Frontal cortex (tissue), 4 donors: ENCODE data around the gene TPRKB. TPM values are rescaled to one million over a fixed set of nuclear protein-coding genes. Genes with fewer than 3 reads are reported as not detected.
"Not testable (repeated sequence)": the region's sequence is repeated elsewhere in the genome, so short reads cannot be mapped to it uniquely, and the experiment has no call there.

Experiments
- DNase-seq, 2 donors: peaks; one replicate each; pipeline ENCODE4 v3.0.0; 2012; ENCODE audit warnings: low spot score in 2 of 2
- FAIRE-seq: peaks from 2 replicates; lab custom pipeline; 2012; peaks lifted over from hg19 to GRCh38; lab: Jason Lieb, UNC
- total RNA-seq: library from RNA; depleted of rRNA; stranded (reverse); fragments of >200 nt; gene quantifications from one replicate; pipeline ENCODE4 v1.2.3, GENCODE V29; 2014
- donor health status: control.
- donor health status: control.
- donor health status: control.

The TPRKB gene
- total RNA-seq = 43.2 TPM

- FAIRE-seq (no peak), DNase-seq (peak; percentile 75 to 92)
Observed at GRCh38 chr2:73736855-73737779, at the start of gene TPRKB. Gene TPRKB, minus strand, starts transcription at chr2:73737345. Its CDS starts 2,776 bp downstream, at chr2:73734569.

- FAIRE-seq, DNase-seq: not testable (repeated sequence)
Observed at GRCh38 chr2:73783883-73784282, 46.7 kb upstream of the TPRKB start, which contains the start of gene C2orf78. Gene C2orf78, plus strand, starts transcription at chr2:73784183. Its CDS starts 127 bp downstream, at chr2:73784310.

GRCh38 chr2:73783402-73783801 is 46.3 kb upstream of the TPRKB start:
- FAIRE-seq, DNase-seq: not testable (repeated sequence)

GRCh38 chr2:73780237-73780582 is 43.1 kb upstream of the TPRKB start:
- no peak for DNase-seq
- no peak for FAIRE-seq

- DNase-seq (peak; percentile 77 to 90), FAIRE-seq (no peak)
Observed at GRCh38 chr2:73779467-73780236, 42.5 kb upstream of the TPRKB start, which contains the start of gene DUSP11. Gene DUSP11, minus strand, starts transcription at chr2:73780103. Its CDS starts 129 bp downstream, at chr2:73779974.

- FAIRE-seq, DNase-seq: not testable (repeated sequence)
Observed at GRCh38 chr2:73778867-73779466, 41.8 kb upstream of the TPRKB start.

GRCh38 chr2:73776869-73777519 is 39.8 kb upstream of the TPRKB start:
- FAIRE-seq = no peak
- DNase-seq = no peak

GRCh38 chr2:73776381-73776780 is 39.2 kb upstream of the TPRKB start:
- no peak for DNase-seq
- FAIRE-seq = no peak

GRCh38 chr2:73772819-73773218 is 35.7 kb upstream of the TPRKB start:
- DNase-seq = no peak
- no peak for FAIRE-seq

GRCh38 chr2:73770725-73771124 is 33.6 kb upstream of the TPRKB start:
- DNase-seq (no peak), FAIRE-seq (no peak)

GRCh38 chr2:73766994-73767393 is 29.8 kb upstream of the TPRKB start:
- DNase-seq = no peak
- no peak for FAIRE-seq

- no peak for FAIRE-seq
- no peak for DNase-seq
Observed at GRCh38 chr2:73766349-73766748, 29.2 kb upstream of the TPRKB start.

- no peak for FAIRE-seq
- no peak for DNase-seq
Observed at GRCh38 chr2:73764945-73765344, 27.8 kb upstream of the TPRKB start.

- DNase-seq (no peak), FAIRE-seq (no peak)
Observed at GRCh38 chr2:73762571-73762970, 25.4 kb upstream of the TPRKB start.

- no peak for DNase-seq
- FAIRE-seq = no peak
Observed at GRCh38 chr2:73759904-73760303, 22.8 kb upstream of the TPRKB start.

- FAIRE-seq (no peak), DNase-seq (no peak)
Observed at GRCh38 chr2:73759285-73759764, 22.2 kb upstream of the TPRKB start.

- not testable (repeated sequence) for FAIRE-seq, DNase-seq
Observed at GRCh38 chr2:73754332-73754731, 17.2 kb upstream of the TPRKB start.

GRCh38 chr2:73749314-73749713 is 12.2 kb upstream of the TPRKB start:
- DNase-seq (no peak), FAIRE-seq (no peak)

GRCh38 chr2:73746877-73747208 is 9.7 kb upstream of the TPRKB start:
- DNase-seq = no peak
- no peak for FAIRE-seq
